Ovary (tissue), 9 donors: ENCODE data around the gene HEATR5A. TPM values are rescaled to one million over a fixed set of nuclear protein-coding genes. Genes with fewer than 3 reads are reported as not detected.
A peak's percentile ranks its signal among the peaks of the same experiment; 100 is the strongest.

Experiments
- DNase-seq, 5 donors: peaks; one replicate each; pipeline ENCODE4 v3.0.0-alpha.2; 2019 to 2020
- H3K27ac ChIP-seq, 2 donors: fragments of 200-600 bp; one replicate each; pipeline versions ENCODE4 v1.5.1 to v1.8.0; 2019 to 2022
- H3K27me3 ChIP-seq: fragments of 200-600 bp; one replicate; pipeline ENCODE4 v1.8.0; 2022
- H3K36me3 ChIP-seq: fragments of 200-600 bp; sonication (generic); one replicate; pipeline ENCODE4 v1.5.1; 2019
- H3K4me1 ChIP-seq: one replicate; pipeline ENCODE4 v1.8.1; 2013; ENCODE audit warnings: mild to moderate bottlenecking, moderate library complexity; ENCODE audit not compliant: insufficient read depth
- H3K4me3 ChIP-seq: fragments of 200-600 bp; sonication (generic); one replicate; pipeline ENCODE4 v1.5.1; 2017
- H3K9me3 ChIP-seq, 2 donors: fragments of 200-600 bp in 1 of 2; sonication (generic) in 1 of 2; one replicate each; pipeline versions ENCODE4 v1.5.1 to v1.8.1; 2013 to 2019; ENCODE audit warnings: mild to moderate bottlenecking in 1 of 2, moderate library complexity in 1 of 2
- CTCF ChIP-seq, 3 donors: fragments of 450-650 bp in 2 of 3; fragments of 200-600 bp in 1 of 3; IDR thresholded peaks; one replicate each; pipeline versions ENCODE4 v1.5.1 to v1.8.0; 2016 to 2022; ENCODE audit warnings: antibody characterized with exemption in 3 of 3, mild to moderate bottlenecking in 1 of 3
- EP300 ChIP-seq: sonication (generic); formaldehyde crosslinking; IDR thresholded peaks from one replicate; pipeline ENCODE4 v1.6.1; 2017; ENCODE audit warnings: antibody characterized with exemption
- POLR2A ChIP-seq: fragments of 450-650 bp; IDR thresholded peaks from one replicate; pipeline ENCODE4 v1.6.1; 2017; ENCODE audit warnings: antibody characterized with exemption, mild to moderate bottlenecking, moderate library complexity
- WGBS, 3 donors: extraction: QIAGEN DNeasy Blood & Tissue Kit in 1 of 3; methylation state at CpG; one replicate each; pipeline versions ENCODE4 v1.1.5 to v1.1.7; 2013 to 2017; 5-methylcytosine and 5-hydroxymethylcytosine counted together
- intact Hi-C, 4 donors: fragments of 100-400 bp; cut with DNase I; formaldehyde crosslinking; loops; one replicate each; pipeline versions ENCODE4 v1.11.0 to v1.15.1; 2022 to 2023
- polyA plus RNA-seq, 2 donors: library from polyadenylated mRNA; stranded (reverse); fragments of 200-250 nt in 1 of 2; fragments of 350-450 nt in 1 of 2; fragmentation: Illumina TruSeq in 1 of 2; extraction: RNeasy Lipid Tissue Mini Kit (QIAGEN cat#74804) in 1 of 2; gene quantifications; one replicate each; pipeline ENCODE4 v1.2.3, GENCODE V29; 2013 to 2014
- total RNA-seq, 7 donors: library from RNA; depleted of rRNA in 2 of 7; stranded (reverse); fragments of >200 nt in 2 of 7; fragmentation: NEBNext Ultra II Directional in 3 of 7; extraction: Animal tissue kit (Norgen Biotek cat#: 25700) in 3 of 7; gene quantifications; one replicate each; pipeline versions ENCODE4 v1.1.0 to v1.2.4, GENCODE V29; 2016 to 2023
- donor health status: DM: no; HTN: no; CAD: no; lungs with moderate emphysema.
- donor health status: DM: no; HTN: no; CAD: no.
- donor health status: Bipolar disorder and iron deficiency.
- donor health status: DM: yes; HTN: yes; CAD: no.
- donor health status: DM: no; HTN: no; CAD: no.
- donor health status: DM: yes; HTN: yes; CAD: no.

Gene HEATR5A
- total and polyA plus RNA-seq, 9 donors: 6.2 to 32.9 (median 22.4) TPM

- Histone ChIP-seq H3K36me3 (no peaks in the 10 kb centered on the region), H3K4me3 (no peak overlapping the region), H3K27me3 (no peaks in the 10 kb centered on the region), H3K27ac (no peak overlapping the region), H3K9me3 (peaks cover 0 to 2% of the 10 kb centered on the region in 2 donors), H3K4me1 (no peaks in the 10 kb centered on the region)
- intact Hi-C loops: no loop called here
- TF ChIP-seq EP300: no peak
- 65 to 68% (median 68%) methylated on average over 2 of the region's 2 CpGs for WGBS, 3 donors
- no peak for DNase-seq
Measured at GRCh38 chr14:31426663-31427062, 6.3 kb upstream of the HEATR5A start.

- no peaks in the 10 kb centered on the region for H3K9me3 ChIP-seq
- H3K36me3 ChIP-seq: no peaks in the 10 kb centered on the region
- H3K4me3 ChIP-seq: no peak overlapping the region
Measured at GRCh38 chr14:31425905-31426304, 5.6 kb upstream of the HEATR5A start.

GRCh38 chr14:31421200-31421599 is 850 bp upstream of the HEATR5A start:
- Histone ChIP-seq H3K9me3 (no peaks in the 10 kb centered on the region), H3K36me3 (no peaks in the 10 kb centered on the region), H3K4me1 (peaks cover 3% of the 10 kb centered on the region), H3K27me3 (no peaks in the 10 kb centered on the region), H3K4me3 (no peak overlapping the region), H3K27ac (peak overlapping the region in 1 of 2 donors; percentile 39)
- intact Hi-C loops: no loop called here
- DNase-seq: no peak
- TF ChIP-seq EP300: no peak
- no peak for TF ChIP-seq POLR2A
- TF ChIP-seq CTCF (IDR thresholded peaks at IDR 0.05): no peak
- WGBS, 3 donors: 79 to 92% (median 89%) methylated on average over 5 of the region's 5 CpGs

More at GRCh38 chr14:31425905-31426304, 5.6 kb upstream of the HEATR5A start:
- Histone ChIP-seq H3K4me1 (no peaks in the 10 kb centered on the region), H3K27ac (no peak overlapping the region), H3K27me3 (no peaks in the 10 kb centered on the region)
- TF ChIP-seq EP300: no peak
- TF ChIP-seq CTCF (IDR thresholded peaks at IDR 0.05): no peak
- TF ChIP-seq POLR2A: no peak
- intact Hi-C loops: no loop called here
- no peak for DNase-seq

- intact Hi-C loops: no loop called here
- TF ChIP-seq POLR2A (no peak), CTCF (IDR thresholded peaks at IDR 0.05) (no peak), EP300 (no peak)
- peak; percentile 43 to 76 (median 62) for DNase-seq
- Histone ChIP-seq H3K27ac (peak overlapping the region; percentile 10 to 69), H3K36me3 (no peaks in the 10 kb centered on the region), H3K27me3 (no peaks in the 10 kb centered on the region), H3K4me3 (peak overlapping the region; percentile 96), H3K4me1 (peaks cover 6% of the 10 kb centered on the region), H3K9me3 (no peaks in the 10 kb centered on the region)
- WGBS, 3 donors: 0% methylated on average over 33 of the region's 33 CpGs
Measured at GRCh38 chr14:31419967-31420318, 407 bp downstream of the HEATR5A start.

- no peak for TF ChIP-seq CTCF (IDR thresholded peaks at IDR 0.05)
- TF ChIP-seq EP300: no peak
- TF ChIP-seq POLR2A: no peak
- Histone ChIP-seq H3K27ac (peak overlapping the region; percentile 10 to 69), H3K36me3 (no peaks in the 10 kb centered on the region), H3K27me3 (no peaks in the 10 kb centered on the region), H3K4me1 (peaks cover 6% of the 10 kb centered on the region), H3K9me3 (no peaks in the 10 kb centered on the region), H3K4me3 (peak overlapping the region; percentile 96)
- intact Hi-C loops: no loop called here
- DNase-seq: no peak
- WGBS, 3 donors: 1 to 3% (median 2%) methylated on average over 9 of the region's 9 CpGs
Measured at GRCh38 chr14:31419179-31419966, 977 bp downstream of the HEATR5A start.
